H1 (cell line): Measurements from ENCODE around the gene ANXA6. TPM values are rescaled to one million over a fixed set of nuclear protein-coding genes. Genes with fewer than 3 reads are reported as not detected.

Experiments used
- JUND ChIP-seq: IDR thresholded peaks from 2 replicates; pipeline ENCODE4 v1.6.1; 2011; ENCODE audit warnings: mild to moderate bottlenecking, improper control_type of control experiment, low read length
- SP1 ChIP-seq: IDR thresholded peaks from 2 replicates; pipeline ENCODE4 v1.6.1; 2011; ENCODE audit warnings: low read depth, low read length
- TEAD4 ChIP-seq: IDR thresholded peaks from 2 replicates; pipeline ENCODE4 v1.6.1; 2012; ENCODE audit warnings: low read depth, low read length, inconsistent platforms, mixed read lengths
- ZNF274 ChIP-seq: IDR thresholded peaks from 2 replicates; pipeline ENCODE4 v1.7.0; 2012; ENCODE audit warnings: low read length, borderline replicate concordance; ENCODE audit errors: extremely low read depth
- polyA plus RNA-seq, 7 experiments: library from polyadenylated mRNA; depleted of rRNA in 3 of 7; stranded (reverse) in 5 of 7; unstranded in 2 of 7; fragments of >200 nt in 5 of 7; fragments of 200-250 nt in 2 of 7; gene quantifications; 1 replicate in 5 of 7; 2 replicates in 1 of 7; 4 replicates in 1 of 7; pipeline versions ENCODE4 v1.2.1 to v1.2.3, GENCODE V29; 2011 to 2013; ENCODE audit warnings: missing spikeins in 2 of 7, mixed read lengths in 2 of 7
- total RNA-seq: library from RNA; stranded (reverse); fragmentation: NEBNext Ultra II Directional; extraction: Animal tissue kit (Norgen Biotek cat#: 25700); gene quantifications from 2 replicates; pipeline ENCODE4 v1.2.1, GENCODE V29; 2021

The ANXA6 gene
- total and polyA plus RNA-seq, 2 of the 8 experiments (the other 6 are each of a cell fraction or from before 2014, with no cell fraction given), result 61.3 to 78.6 TPM

DNA sequence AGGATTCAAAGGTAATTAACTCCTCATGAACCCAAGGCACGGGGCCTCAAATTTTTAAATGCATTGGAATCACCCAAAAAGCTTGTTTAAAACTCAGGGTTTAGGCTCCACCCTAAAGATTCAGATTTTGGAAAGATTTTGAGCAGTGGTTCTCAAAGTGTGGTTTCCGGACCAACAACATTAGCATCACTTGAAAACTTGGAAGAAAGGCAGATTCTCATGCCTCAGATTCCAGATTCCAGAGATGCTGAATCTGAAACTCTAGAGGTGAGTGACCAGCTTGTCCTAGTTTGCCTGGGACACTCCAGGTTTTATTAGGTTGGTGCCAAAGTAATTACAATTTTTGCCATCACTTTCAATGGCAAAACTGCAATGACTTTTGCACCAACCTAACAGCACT lies 52.0 kb downstream of the ANXA6 start (continued):
- TF ChIP-seq JUND (no peak), TEAD4 (no peak), ZNF274 (no peak), SP1 (no peak)
